Measurements from ENCODE around the gene ATP1A1.
A peak's percentile ranks its signal among the peaks of the same experiment; 100 is the strongest.

Gene ATP1A1

GRCh38 chr1:116333171-116334014 is 39.7 kb upstream of the ATP1A1 start:
- DNase-seq (ENCODE audit: low read depth): no peak
- H3K4me3 ChIP-seq (ENCODE audit: control insufficient read depth, low read depth, low read length): no peak overlapping the region
- TF ChIP-seq, protein P1, sequence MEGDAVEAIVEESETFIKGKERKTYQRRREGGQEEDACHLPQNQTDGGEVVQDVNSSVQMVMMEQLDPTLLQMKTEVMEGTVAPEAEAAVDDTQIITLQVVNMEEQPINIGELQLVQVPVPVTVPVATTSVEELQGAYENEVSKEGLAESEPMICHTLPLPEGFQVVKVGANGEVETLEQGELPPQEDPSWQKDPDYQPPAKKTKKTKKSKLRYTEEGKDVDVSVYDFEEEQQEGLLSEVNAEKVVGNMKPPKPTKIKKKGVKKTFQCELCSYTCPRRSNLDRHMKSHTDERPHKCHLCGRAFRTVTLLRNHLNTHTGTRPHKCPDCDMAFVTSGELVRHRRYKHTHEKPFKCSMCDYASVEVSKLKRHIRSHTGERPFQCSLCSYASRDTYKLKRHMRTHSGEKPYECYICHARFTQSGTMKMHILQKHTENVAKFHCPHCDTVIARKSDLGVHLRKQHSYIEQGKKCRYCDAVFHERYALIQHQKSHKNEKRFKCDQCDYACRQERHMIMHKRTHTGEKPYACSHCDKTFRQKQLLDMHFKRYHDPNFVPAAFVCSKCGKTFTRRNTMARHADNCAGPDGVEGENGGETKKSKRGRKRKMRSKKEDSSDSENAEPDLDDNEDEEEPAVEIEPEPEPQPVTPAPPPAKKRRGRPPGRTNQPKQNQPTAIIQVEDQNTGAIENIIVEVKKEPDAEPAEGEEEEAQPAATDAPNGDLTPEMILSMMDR (conservative IDR thresholded peaks at IDR 0.05; ENCODE audit: control insufficient read depth, insufficient read depth, low read depth, low read length): no peak

GRCh38 chr1:116334015-116334547 is 39.0 kb upstream of the ATP1A1 start:
- peak; percentile 38 for DNase-seq (ENCODE audit: low read depth)
- TF ChIP-seq, protein P1 (conservative IDR thresholded peaks at IDR 0.05; ENCODE audit: control insufficient read depth, insufficient read depth, low read depth, low read length): no peak
- H3K4me3 ChIP-seq (ENCODE audit: control insufficient read depth, low read depth, low read length): no peak overlapping the region

DNA sequence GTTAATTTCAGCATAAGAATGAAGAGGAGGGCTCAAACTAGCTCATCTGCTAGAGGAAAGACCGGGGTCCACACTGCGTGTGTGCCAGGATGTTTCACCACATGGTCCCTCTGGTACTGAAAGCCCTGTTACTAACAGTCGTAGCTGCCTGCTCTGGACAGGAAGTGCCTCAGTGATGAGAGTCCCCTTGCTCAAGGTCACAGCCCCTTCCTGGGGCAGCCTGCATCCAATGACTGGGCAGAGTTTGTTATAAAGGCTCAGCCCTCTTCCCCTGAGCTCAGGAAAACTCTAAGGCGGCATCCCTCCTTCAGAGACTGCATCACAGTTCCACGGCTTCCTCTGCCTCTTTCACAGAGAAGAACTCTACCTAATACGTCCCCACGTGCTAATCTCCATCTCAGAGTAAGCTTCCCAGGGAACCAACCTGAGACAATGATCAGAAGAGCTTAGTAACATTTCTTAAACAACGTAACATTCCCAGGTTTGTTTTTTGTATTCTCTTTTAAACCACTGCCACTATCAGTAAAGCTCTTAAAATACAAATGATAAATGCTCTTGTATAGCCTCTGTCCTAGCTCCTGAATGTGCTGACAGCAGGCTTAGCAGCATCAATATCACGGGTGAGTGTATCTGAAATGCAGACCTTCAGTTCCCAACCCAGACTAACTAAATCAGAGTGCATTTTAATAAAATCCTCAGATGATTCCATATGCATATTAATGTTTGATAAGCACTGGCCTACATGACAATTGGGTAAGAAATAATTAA is 38.0 kb upstream of the ATP1A1 start:
- DNase-seq (ENCODE audit: low read depth): peak; percentile 3
- TF ChIP-seq, protein P1 (conservative IDR thresholded peaks at IDR 0.05; ENCODE audit: control insufficient read depth, insufficient read depth, low read depth, low read length): no peak
- no peak overlapping the region for H3K4me3 ChIP-seq (ENCODE audit: control insufficient read depth, low read depth, low read length)

- DNase-seq (ENCODE audit: low read depth): no peak
- H3K4me3 ChIP-seq (ENCODE audit: control insufficient read depth, low read depth, low read length): no peak overlapping the region
- TF ChIP-seq, protein P1 (conservative IDR thresholded peaks at IDR 0.05; ENCODE audit: control insufficient read depth, insufficient read depth, low read depth, low read length): no peak
Observed at GRCh38 chr1:116335850-116336624, 37.0 kb upstream of the ATP1A1 start.

DNA sequence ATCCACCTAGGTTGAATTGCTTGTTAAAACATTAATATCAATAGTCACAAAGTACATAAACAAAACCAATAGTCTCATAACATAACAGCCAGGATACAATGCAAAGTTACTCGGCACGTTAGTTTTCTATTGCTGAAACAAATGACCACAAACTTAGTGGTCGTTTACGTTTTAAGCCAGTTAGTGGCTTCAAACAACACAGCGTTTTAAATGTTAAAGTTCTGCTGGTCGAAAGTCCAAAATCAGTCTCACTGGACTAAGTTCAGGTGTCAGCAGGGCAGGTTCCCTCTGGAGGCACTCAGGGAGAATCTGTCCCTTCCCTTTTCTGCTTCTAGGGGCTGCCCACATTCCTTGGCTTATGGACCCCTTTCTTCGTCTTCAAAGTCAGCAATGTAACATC is 35.6 kb upstream of the ATP1A1 start:
- TF ChIP-seq, protein P1 (conservative IDR thresholded peaks at IDR 0.05; ENCODE audit: control insufficient read depth, insufficient read depth, low read depth, low read length): no peak
- no peak overlapping the region for H3K4me3 ChIP-seq (ENCODE audit: control insufficient read depth, low read depth, low read length)
- no peak for DNase-seq (ENCODE audit: low read depth)

DNA sequence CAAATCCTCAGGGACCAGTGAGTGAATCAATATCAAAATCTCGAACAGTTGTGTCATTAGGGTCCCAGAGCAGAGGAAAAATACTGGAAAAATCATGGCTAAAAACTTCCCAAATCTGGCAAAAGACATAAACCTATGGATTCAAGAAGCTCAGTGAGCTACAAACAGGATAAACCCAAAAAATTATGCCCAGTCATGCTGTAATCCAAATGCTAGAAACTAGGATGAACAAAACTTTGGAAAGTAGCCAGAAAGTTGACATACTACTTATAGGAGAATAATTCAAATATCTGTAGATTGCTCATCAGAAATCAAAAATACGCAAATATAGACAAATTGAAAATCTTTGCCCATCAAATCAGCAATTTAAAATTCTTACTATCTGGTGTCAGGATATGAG is 34.6 kb upstream of the ATP1A1 start:
- no peak for DNase-seq (ENCODE audit: low read depth)
- H3K4me3 ChIP-seq (ENCODE audit: control insufficient read depth, low read depth, low read length): no peak overlapping the region
- TF ChIP-seq, protein P1 (conservative IDR thresholded peaks at IDR 0.05; ENCODE audit: control insufficient read depth, insufficient read depth, low read depth, low read length): no peak
